ENCODE results near the gene SSH2. TPM values are rescaled to one million over a fixed set of nuclear protein-coding genes. Genes with fewer than 3 reads are reported as not detected.

The SSH2 gene
- total RNA-seq, 4 donors from 2014 or later = 30.2 to 38.6 (median 35.5) TPM

GRCh38 chr17:29710891-29711418 is 219.1 kb downstream of the SSH2 start:
- no peak for DNase-seq
- Histone ChIP-seq H3K27ac (peak overlapping the region; percentile 70 to 77 (median 75)), H3K4me1 (peaks cover 40 to 70% of the 10 kb centered on the region in 2 donors), H3K27me3 (no peaks in the 10 kb centered on the region), H3K9me3 (no peaks in the 10 kb centered on the region), H3K36me3 (no peaks in the 10 kb centered on the region), H3K4me3 (replicated peaks in 1 of 3) (no peak overlapping the region)
- intact Hi-C loops (cut with DNase I) = no loop called here
- WGBS, 2 donors = 91 to 97% methylated on average over 5 of the region's 5 CpGs
- no peak for TF ChIP-seq POLR2A (IDR thresholded peaks at IDR 0.05)
- TF ChIP-seq CTCF (IDR thresholded peaks at IDR 0.05) = no peak

GRCh38 chr17:29710520-29710884 is 219.5 kb downstream of the SSH2 start:
- no peaks in the 10 kb centered on the region for H3K36me3 ChIP-seq
- intact Hi-C loops (cut with DNase I) = no loop called here
- no peak overlapping the region for H3K4me3 ChIP-seq (replicated peaks in 1 of 3)
- no peaks in the 10 kb centered on the region for H3K9me3 ChIP-seq
- no peak for TF ChIP-seq CTCF (IDR thresholded peaks at IDR 0.05)
- no peak for TF ChIP-seq POLR2A (IDR thresholded peaks at IDR 0.05)
- peaks cover 43 to 73% of the 10 kb centered on the region in 2 donors for H3K4me1 ChIP-seq
- DNase-seq = no peak
- H3K27ac ChIP-seq = peak overlapping the region; percentile 70 to 77 (median 75)
- H3K27me3 ChIP-seq = no peaks in the 10 kb centered on the region
- WGBS, 2 donors = 89 to 93% methylated on average over 1 of the region's 1 CpG

- intact Hi-C loops (cut with DNase I) = no loop called here
Measured at GRCh38 chr17:29709866-29710519, 220.0 kb downstream of the SSH2 start.

GRCh38 chr17:29707212-29707571 is 222.8 kb downstream of the SSH2 start:
- DNase-seq = no peak
- TF ChIP-seq POLR2A (IDR thresholded peaks at IDR 0.05) (no peak), CTCF (IDR thresholded peaks at IDR 0.05) (no peak)
- intact Hi-C loops (cut with DNase I) = no loop called here
- H3K27me3 ChIP-seq = no peaks in the 10 kb centered on the region
- H3K27ac ChIP-seq = peak overlapping the region; percentile 79 to 88 (median 80)
- H3K4me1 ChIP-seq = peaks cover 51 to 63% of the 10 kb centered on the region in 2 donors
- peaks cover 0 to 4% of the 10 kb centered on the region in 2 donors for H3K36me3 ChIP-seq
- H3K4me3 ChIP-seq (replicated peaks in 1 of 3) = no peak overlapping the region
- no peaks in the 10 kb centered on the region for H3K9me3 ChIP-seq

More at GRCh38 chr17:29709866-29710519, 220.0 kb downstream of the SSH2 start:
- peak overlapping the region; percentile 70 to 77 (median 75) for H3K27ac ChIP-seq
- peak; percentile 20 to 31 for DNase-seq
- H3K36me3 ChIP-seq = no peaks in the 10 kb centered on the region
- TF ChIP-seq POLR2A (IDR thresholded peaks at IDR 0.05) = no peak
- TF ChIP-seq CTCF (IDR thresholded peaks at IDR 0.05) = no peak
- H3K4me1 ChIP-seq = peaks cover 48 to 78% of the 10 kb centered on the region in 2 donors
- H3K27me3 ChIP-seq = no peaks in the 10 kb centered on the region
- H3K9me3 ChIP-seq = no peaks in the 10 kb centered on the region
- WGBS, 2 donors = 48 to 52% methylated on average over 3 of the region's 3 CpGs
- H3K4me3 ChIP-seq (replicated peaks in 1 of 3) = no peak overlapping the region

GRCh38 chr17:29706045-29706431 is 224.0 kb downstream of the SSH2 start:
- TF ChIP-seq CTCF (IDR thresholded peaks at IDR 0.05) (no peak), POLR2A (IDR thresholded peaks at IDR 0.05) (no peak)
- Histone ChIP-seq H3K9me3 (no peaks in the 10 kb centered on the region), H3K27me3 (no peaks in the 10 kb centered on the region), H3K27ac (peak overlapping the region; percentile 79 to 88 (median 80)), H3K36me3 (peaks cover 3 to 4% of the 10 kb centered on the region in 2 donors), H3K4me3 (replicated peaks in 1 of 3) (no peak overlapping the region), H3K4me1 (peaks cover 51 to 56% of the 10 kb centered on the region in 2 donors)
- intact Hi-C loops (cut with DNase I) = no loop called here
- no peak for DNase-seq

Measured in thyroid gland (tissue), 4 donors.